H1 (cell line): ENCODE data around the gene KPRP. TPM values are rescaled to one million over a fixed set of nuclear protein-coding genes. Genes with fewer than 3 reads are reported as not detected.

Experiments
- ATF2 ChIP-seq: IDR thresholded peaks from 2 replicates; pipeline ENCODE4 v1.6.1; 2012; ENCODE audit warnings: low read length, inconsistent platforms
- BRCA1 ChIP-seq: IDR thresholded peaks from 2 replicates; pipeline ENCODE4 v1.6.1; 2012; ENCODE audit warnings: low read depth, low read length, improper control_type of control experiment
- CHD7 ChIP-seq: fragments of 300-600 bp; sonication (generic); IDR thresholded peaks from 2 replicates; pipeline ENCODE4 v1.7.1; 2012; ENCODE audit warnings: low read length, moderate library complexity, mild to moderate bottlenecking, inconsistent platforms; ENCODE audit not compliant: insufficient replicate concordance
- FOSL1 ChIP-seq: IDR thresholded peaks from 2 replicates; pipeline ENCODE4 v1.6.1; 2011; ENCODE audit warnings: mild to moderate bottlenecking, low read depth, low read length, moderate library complexity; ENCODE audit not compliant: insufficient read depth
- PHF8 ChIP-seq: fragments of 200-600 bp; sonication (generic); conservative IDR thresholded peaks from 2 replicates; pipeline ENCODE4 v1.7.1; 2012; ENCODE audit warnings: low read depth, mild to moderate bottlenecking, inconsistent platforms, low read length, moderate library complexity
- polyA plus RNA-seq, 7 experiments: library from polyadenylated mRNA; depleted of rRNA in 3 of 7; stranded (reverse) in 5 of 7; unstranded in 2 of 7; fragments of >200 nt in 5 of 7; fragments of 200-250 nt in 2 of 7; gene quantifications; 1 replicate in 5 of 7; 2 replicates in 1 of 7; 4 replicates in 1 of 7; pipeline versions ENCODE4 v1.2.1 to v1.2.3, GENCODE V29; 2011 to 2013; ENCODE audit warnings: missing spikeins in 2 of 7, mixed read lengths in 2 of 7
- total RNA-seq: library from RNA; stranded (reverse); fragmentation: NEBNext Ultra II Directional; extraction: Animal tissue kit (Norgen Biotek cat#: 25700); gene quantifications from 2 replicates; pipeline ENCODE4 v1.2.1, GENCODE V29; 2021

Gene KPRP
- total and polyA plus RNA-seq, 2 of the 8 experiments (the other 6 are each of a cell fraction or from before 2014, with no cell fraction given), result not detected

- TF ChIP-seq CHD7, result no peak
- TF ChIP-seq FOSL1, result no peak
- no peak for TF ChIP-seq PHF8
- TF ChIP-seq BRCA1, result no peak
- no peak for TF ChIP-seq ATF2
- TF ChIP-seq, all 59 proteins: peak for 0
These were observed 28.8 kb upstream of the KPRP start (continued) for GRCh38 chr1:152728986-152729385.
